A673 (cell line): Measurements from ENCODE around the gene CTAG2. TPM values are rescaled to one million over a fixed set of nuclear protein-coding genes. Genes with fewer than 3 reads are reported as not detected.

Experiments used
- BruUV-seq: library from RNA; stranded (reverse); fragments of 400-500 nt; replicated peaks from 2 replicates; lab custom pipeline; 2021; lab: Mats Ljungman, UMichigan
- CTCF ChIA-PET: fragments of 300-600 bp; sonication (Branson Sonifier 250); formaldehyde crosslinking; loops from one replicate; lab custom pipeline; 2022; ENCODE audit warnings: antibody characterized with exemption; lab: Charles Lee
- POLR2A ChIA-PET: fragments of 300-600 bp; sonication (Branson Sonifier 250); formaldehyde crosslinking; loops from one replicate; lab custom pipeline; 2022; ENCODE audit warnings: antibody characterized with exemption; ENCODE audit not compliant: low non-redundant PET; lab: Charles Lee
- DNase-seq: peaks from one replicate; pipeline ENCODE4 v3.0.0-alpha.2; 2015; ENCODE audit warnings: low spot score
- H3K27ac ChIP-seq: fragments of 200-600 bp; sonication (generic); 2 replicates; pipeline ENCODE4 v1.5.1; 2016; ENCODE audit warnings: mixed run types, low read depth, mild to moderate bottlenecking, mixed read lengths, antibody characterized with exemption, low read length; ENCODE audit not compliant: poor library complexity, severe bottlenecking
- H3K27me3 ChIP-seq: fragments of 200-600 bp; sonication (generic); replicated peaks from 2 replicates; pipeline ENCODE4 v1.6.1; 2017; ENCODE audit warnings: mixed run types, low read depth, mild to moderate bottlenecking, mixed read lengths, antibody characterized with exemption, low read length; ENCODE audit not compliant: insufficient read depth, poor library complexity
- H3K36me3 ChIP-seq: fragments of 200-600 bp; sonication (generic); 2 replicates; pipeline ENCODE4 v1.6.1; 2016; ENCODE audit warnings: mixed run types, mild to moderate bottlenecking, mixed read lengths, antibody characterized with exemption, low read length; ENCODE audit not compliant: insufficient read depth, poor library complexity, severe bottlenecking
- H3K4me1 ChIP-seq: fragments of 200-600 bp; sonication (generic); 2 replicates; pipeline ENCODE4 v1.6.1; 2017; ENCODE audit warnings: mixed run types, mild to moderate bottlenecking, mixed read lengths, antibody characterized with exemption, low read length; ENCODE audit not compliant: insufficient read depth, poor library complexity, severe bottlenecking
- H3K4me3 ChIP-seq: fragments of 200-600 bp; sonication (generic); 2 replicates; pipeline ENCODE4 v1.5.1; 2016; ENCODE audit warnings: low read depth, mixed run types, mild to moderate bottlenecking, mixed read lengths, low read length; ENCODE audit not compliant: poor library complexity, severe bottlenecking
- H3K9me3 ChIP-seq: fragments of 200-600 bp; sonication (generic); 2 replicates; pipeline ENCODE4 v1.6.1; 2016; ENCODE audit warnings: mixed run types, low read depth, mild to moderate bottlenecking, mixed read lengths, antibody characterized with exemption, low read length; ENCODE audit not compliant: poor library complexity, severe bottlenecking
- EZH2 ChIP-seq: fragments of 200-600 bp; sonication (generic); IDR thresholded peaks from 2 replicates; pipeline ENCODE4 v1.6.1; 2017; ENCODE audit warnings: borderline replicate concordance, low read depth, mild to moderate bottlenecking, mixed read lengths, antibody characterized with exemption, low read length; ENCODE audit not compliant: poor library complexity, severe bottlenecking
- intact Hi-C: fragments of 100-400 bp; cut with micrococcal nuclease; formaldehyde crosslinking; loops from one replicate; pipeline ENCODE4 v1.10.0; 2022; ENCODE audit not compliant: unreplicated experiment
- total RNA-seq: library from RNA; stranded (reverse); gene quantifications from 2 replicates; pipeline ENCODE4 v1.2.3, GENCODE V29; 2021
- TF ChIP-seq, protein P1 (sequence below): fragments of 300-800, 200-600 bp; sonication (generic); conservative IDR thresholded peaks from 2 replicates; pipeline ENCODE4 v1.5.1; 2017; ENCODE audit warnings: low read depth, mild to moderate bottlenecking, antibody characterized with exemption, low read length, moderate library complexity, mixed read lengths

CTAG2 gene
- total RNA-seq, 1 experiment from 2014 or later: not detected

DNA sequence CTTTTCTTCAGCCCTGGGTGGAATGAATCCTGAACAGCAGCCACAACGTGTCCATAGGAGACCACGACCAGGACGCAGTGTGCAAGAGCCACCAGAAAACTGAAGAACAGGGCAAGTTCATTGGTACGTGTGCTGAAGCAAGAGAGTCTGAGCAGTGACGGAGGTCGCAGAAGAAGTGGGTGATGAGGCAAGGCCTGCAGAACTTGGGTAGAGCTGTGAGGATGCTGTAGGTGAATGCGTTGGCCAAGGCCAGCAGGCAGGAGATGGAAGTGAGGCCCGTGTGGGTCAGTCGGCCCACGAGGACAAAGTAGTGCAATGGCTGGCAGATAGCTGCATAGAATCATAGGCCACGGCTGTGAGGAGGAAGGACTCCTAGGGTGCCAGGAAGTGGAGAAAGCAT lies 5.6 kb upstream of the CTAG2 start:
- no peaks in the 10 kb centered on the region for H3K9me3 ChIP-seq
- POLR2A ChIA-PET: no interaction called here
- no peaks in the 10 kb centered on the region for H3K27me3 ChIP-seq
- DNase-seq: no peak
- no peak overlapping the region for H3K27ac ChIP-seq
- CTCF ChIA-PET: no interaction called here
- H3K4me3 ChIP-seq: no peak overlapping the region
- no peaks in the 10 kb centered on the region for H3K4me1 ChIP-seq
- no TSS peak for BruUV-seq
- H3K36me3 ChIP-seq: no peaks in the 10 kb centered on the region
- no peak for TF ChIP-seq EZH2
- TF ChIP-seq, protein P1, sequence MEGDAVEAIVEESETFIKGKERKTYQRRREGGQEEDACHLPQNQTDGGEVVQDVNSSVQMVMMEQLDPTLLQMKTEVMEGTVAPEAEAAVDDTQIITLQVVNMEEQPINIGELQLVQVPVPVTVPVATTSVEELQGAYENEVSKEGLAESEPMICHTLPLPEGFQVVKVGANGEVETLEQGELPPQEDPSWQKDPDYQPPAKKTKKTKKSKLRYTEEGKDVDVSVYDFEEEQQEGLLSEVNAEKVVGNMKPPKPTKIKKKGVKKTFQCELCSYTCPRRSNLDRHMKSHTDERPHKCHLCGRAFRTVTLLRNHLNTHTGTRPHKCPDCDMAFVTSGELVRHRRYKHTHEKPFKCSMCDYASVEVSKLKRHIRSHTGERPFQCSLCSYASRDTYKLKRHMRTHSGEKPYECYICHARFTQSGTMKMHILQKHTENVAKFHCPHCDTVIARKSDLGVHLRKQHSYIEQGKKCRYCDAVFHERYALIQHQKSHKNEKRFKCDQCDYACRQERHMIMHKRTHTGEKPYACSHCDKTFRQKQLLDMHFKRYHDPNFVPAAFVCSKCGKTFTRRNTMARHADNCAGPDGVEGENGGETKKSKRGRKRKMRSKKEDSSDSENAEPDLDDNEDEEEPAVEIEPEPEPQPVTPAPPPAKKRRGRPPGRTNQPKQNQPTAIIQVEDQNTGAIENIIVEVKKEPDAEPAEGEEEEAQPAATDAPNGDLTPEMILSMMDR: no peak
- intact Hi-C loops: loop anchor here (10.0 kb wide), 1 partner anchor 46 kb away; no protein-coding TSS in a partner anchor

DNA sequence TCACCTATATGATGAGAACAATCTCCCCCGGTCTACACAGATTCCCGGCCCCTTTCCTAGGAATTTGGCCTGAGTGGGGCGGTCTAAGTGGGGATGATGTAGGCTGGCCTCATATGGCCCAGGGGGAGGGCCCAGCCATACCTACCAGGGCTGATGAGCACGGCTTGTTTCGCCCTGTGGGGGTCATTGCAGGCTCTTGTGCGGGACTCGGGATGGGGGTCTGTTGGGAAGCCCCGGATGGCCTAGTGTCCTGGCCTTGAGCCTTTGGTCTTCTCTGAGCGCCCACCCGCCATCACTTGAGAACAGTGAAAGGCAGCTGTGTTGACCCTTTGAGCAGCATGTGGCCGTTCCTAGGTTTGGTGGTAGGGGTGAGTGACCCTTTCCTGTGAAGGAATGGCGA lies 4.8 kb upstream of the CTAG2 start:
- ChIA-PET CTCF (no interaction called here), POLR2A (no interaction called here)
- Histone ChIP-seq H3K27me3 (no peaks in the 10 kb centered on the region), H3K4me1 (no peaks in the 10 kb centered on the region), H3K36me3 (no peaks in the 10 kb centered on the region), H3K27ac (no peak overlapping the region), H3K9me3 (no peaks in the 10 kb centered on the region), H3K4me3 (no peak overlapping the region)
- no peak for DNase-seq
- no TSS peak for BruUV-seq
- TF ChIP-seq, protein P1: no peak
- TF ChIP-seq EZH2: no peak
- intact Hi-C loops: loop anchor here (10.0 kb wide), 1 partner anchor 47 kb away; no protein-coding TSS in a partner anchor

DNA sequence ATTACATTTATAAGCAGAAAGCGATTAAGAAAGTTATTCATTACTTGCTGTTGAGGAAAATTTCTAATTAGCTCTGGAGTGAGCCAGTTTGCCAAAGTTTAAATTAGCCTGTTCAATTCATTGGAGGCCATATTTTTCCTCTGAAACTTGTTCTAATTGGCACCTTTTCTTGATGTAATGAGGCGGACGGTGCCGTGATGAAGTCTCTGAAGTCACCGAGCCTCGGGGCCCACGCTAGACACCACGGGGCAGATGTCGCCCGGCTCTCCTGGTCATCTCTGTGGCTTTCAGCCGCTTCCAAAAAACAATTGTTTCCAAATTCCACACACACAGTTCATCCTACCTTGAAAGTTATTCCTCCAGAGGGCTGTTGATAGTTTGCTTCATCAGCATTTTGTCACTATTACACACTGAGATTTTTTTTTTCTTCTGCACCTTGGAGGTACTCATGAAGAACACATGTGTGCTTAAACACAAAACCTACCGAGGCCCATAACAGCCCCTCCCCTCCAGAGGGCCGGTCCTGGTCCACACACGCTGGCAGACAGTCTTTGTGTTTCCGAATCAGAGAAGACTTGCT lies 3.9 kb upstream of the CTAG2 start:
- Histone ChIP-seq H3K4me1 (no peaks in the 10 kb centered on the region), H3K36me3 (no peaks in the 10 kb centered on the region), H3K4me3 (no peak overlapping the region), H3K27me3 (no peaks in the 10 kb centered on the region), H3K9me3 (no peaks in the 10 kb centered on the region), H3K27ac (no peak overlapping the region)
- no peak for TF ChIP-seq EZH2
- TF ChIP-seq, protein P1: no peak
- intact Hi-C loops: loop anchor here (10.0 kb wide), 1 partner anchor 47 kb away; no protein-coding TSS in a partner anchor
- DNase-seq: no peak
- BruUV-seq: no TSS peak
- ChIA-PET POLR2A (no interaction called here), CTCF (no interaction called here)
